ENCODE results near the gene UBR4.

Gene UBR4

DNA sequence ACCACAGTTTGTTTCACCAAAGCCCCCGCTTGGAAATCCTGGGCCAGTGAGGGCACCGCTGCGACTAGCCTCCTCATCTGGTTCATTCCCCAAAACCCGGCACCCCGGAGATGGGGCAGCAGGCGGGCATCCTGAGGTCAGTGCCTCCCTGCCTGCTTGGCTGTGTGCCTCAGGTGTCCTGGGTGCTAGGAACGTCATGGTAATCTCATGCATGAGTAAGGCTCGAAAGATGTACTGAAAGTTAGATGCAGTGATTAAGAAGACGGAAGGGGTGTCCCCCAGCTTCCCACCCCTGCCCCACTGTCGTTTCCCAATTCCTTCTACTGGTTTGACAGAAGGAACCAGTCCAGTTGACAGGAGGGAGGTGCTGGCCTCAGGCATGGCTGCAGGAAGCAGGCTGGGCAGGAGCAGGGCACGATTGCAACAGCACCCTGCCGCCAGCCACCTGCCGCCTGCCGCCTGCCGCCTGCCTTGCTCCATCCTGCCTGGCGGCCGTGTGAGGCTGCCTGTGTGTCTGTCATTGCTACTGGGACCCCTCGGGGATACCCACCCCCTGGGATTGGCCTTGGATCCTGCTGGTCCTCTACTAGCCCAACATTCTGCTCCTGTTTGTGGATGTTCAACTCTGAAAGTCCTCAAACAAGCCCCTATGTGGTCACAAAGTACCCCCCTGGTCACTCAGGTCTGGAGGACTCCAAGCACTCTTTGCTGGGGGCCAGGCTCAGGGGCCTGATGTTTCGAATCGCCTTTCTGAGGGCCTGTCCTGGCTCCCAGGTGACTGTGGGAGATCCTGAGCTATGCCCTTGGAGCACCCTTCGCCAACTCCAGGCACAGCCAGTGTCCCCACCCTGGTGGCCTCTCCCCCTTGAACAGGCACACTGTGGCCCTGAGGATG, 180.6 kb downstream of the UBR4 start:
- DNase-seq (ENCODE audit: low read depth): no peak
- H3K4me3 ChIP-seq (ENCODE audit: low read depth, low read length): no peak overlapping the region

DNA sequence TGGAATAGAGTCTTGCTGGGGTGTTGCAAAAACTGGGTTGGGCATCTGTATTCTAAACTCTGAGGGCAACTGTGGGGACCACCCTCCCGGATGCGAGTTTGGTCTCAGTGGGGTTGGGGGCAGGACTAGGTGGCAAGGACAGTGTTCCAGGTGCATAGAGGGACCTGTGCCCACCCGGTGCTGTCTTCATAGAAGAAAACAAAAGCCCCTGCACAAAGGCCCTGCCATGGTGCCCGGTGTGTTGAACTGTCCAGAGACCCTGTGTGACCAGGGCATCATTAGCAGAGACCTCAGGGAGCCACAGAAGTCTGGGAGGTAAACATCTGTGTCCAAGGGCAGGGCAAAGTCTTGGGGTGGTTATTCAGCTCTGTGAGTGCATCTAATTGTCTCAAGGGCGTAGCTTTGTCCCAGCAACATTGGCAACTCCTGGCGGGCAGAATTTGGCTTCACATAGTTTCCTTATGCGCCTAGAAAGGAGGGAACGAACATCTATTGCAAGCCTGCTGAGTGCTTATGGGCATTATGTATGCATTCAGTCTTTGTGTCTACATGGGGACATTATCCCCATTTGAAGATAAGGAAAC, 181.4 kb downstream of the UBR4 start:
- no peak overlapping the region for H3K4me3 ChIP-seq (ENCODE audit: low read depth, low read length)
- DNase-seq (ENCODE audit: low read depth): no peak

DNA sequence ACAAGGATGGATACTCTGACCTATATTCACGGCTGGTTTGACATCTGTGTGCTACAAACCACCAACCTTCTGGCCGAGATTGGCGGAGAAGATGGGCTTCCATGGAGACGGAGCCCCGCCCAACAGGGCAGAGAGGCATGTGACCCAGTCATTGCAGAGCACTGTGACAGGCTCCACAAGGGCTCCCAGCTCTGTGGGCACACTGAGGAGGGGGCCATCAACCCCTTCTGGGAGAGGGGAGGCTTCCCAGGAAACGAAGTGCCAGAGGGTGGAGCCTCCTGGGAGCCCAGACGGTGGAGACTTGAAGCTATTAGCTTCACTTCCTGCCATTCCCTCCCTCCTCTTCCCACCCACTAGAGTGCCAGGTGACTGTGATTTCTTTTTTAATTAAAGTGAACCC, 182.0 kb downstream of the UBR4 start:
- H3K4me3 ChIP-seq (ENCODE audit: low read depth, low read length): no peak overlapping the region
- DNase-seq (ENCODE audit: low read depth): no peak
